ENCODE results near the gene ATXN1.
"Not testable (repeated sequence)": the region's sequence is repeated elsewhere in the genome, so short reads cannot be mapped to it uniquely, and the experiment has no call there.

Gene ATXN1

GRCh38 chr6:16789329-16790038 is 28.2 kb upstream of the ATXN1 start:
- Histone ChIP-seq H3K27me3 (ENCODE audit: control insufficient read depth, low read length) (peaks cover 5% of the 10 kb centered on the region; the same call in 1 of the 2 replicates), H3K79me2 (ENCODE audit: control insufficient read depth, low read length) (no peaks in the 10 kb centered on the region), H3K4me1 (ENCODE audit: control insufficient read depth, low read length) (no peaks in the 10 kb centered on the region), H4K20me1 (ENCODE audit: control insufficient read depth, insufficient read depth, low read depth, low read length) (no peaks in the 10 kb centered on the region), H3K4me3 (ENCODE audit: low read length) (no peak overlapping the region), H3K4me2 (ENCODE audit: low read length) (no peak overlapping the region), H3K27ac (ENCODE audit: low read depth, low read length) (no peak overlapping the region), H3K36me3 (ENCODE audit: control insufficient read depth, low read length) (no peaks in the 10 kb centered on the region), H3F3A (ENCODE audit: control insufficient read depth, insufficient read depth) (no peaks in the 10 kb centered on the region), H3K9me2 (replicated peaks; ENCODE audit: control insufficient read depth, low read length) (no peaks in the 10 kb centered on the region), H3K9me3 (ENCODE audit: control insufficient read depth, insufficient read depth, low read length) (no peaks in the 10 kb centered on the region)
- no peak for TF ChIP-seq EZH2phosphoT487 (IDR thresholded peaks at IDR 0.05; ENCODE audit: borderline replicate concordance, low read length)
- TF ChIP-seq, protein P1, sequence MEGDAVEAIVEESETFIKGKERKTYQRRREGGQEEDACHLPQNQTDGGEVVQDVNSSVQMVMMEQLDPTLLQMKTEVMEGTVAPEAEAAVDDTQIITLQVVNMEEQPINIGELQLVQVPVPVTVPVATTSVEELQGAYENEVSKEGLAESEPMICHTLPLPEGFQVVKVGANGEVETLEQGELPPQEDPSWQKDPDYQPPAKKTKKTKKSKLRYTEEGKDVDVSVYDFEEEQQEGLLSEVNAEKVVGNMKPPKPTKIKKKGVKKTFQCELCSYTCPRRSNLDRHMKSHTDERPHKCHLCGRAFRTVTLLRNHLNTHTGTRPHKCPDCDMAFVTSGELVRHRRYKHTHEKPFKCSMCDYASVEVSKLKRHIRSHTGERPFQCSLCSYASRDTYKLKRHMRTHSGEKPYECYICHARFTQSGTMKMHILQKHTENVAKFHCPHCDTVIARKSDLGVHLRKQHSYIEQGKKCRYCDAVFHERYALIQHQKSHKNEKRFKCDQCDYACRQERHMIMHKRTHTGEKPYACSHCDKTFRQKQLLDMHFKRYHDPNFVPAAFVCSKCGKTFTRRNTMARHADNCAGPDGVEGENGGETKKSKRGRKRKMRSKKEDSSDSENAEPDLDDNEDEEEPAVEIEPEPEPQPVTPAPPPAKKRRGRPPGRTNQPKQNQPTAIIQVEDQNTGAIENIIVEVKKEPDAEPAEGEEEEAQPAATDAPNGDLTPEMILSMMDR (IDR thresholded peaks at IDR 0.05; ENCODE audit: low read depth, low read length, poor library complexity, severe bottlenecking), result no peak

- H3K4me2 ChIP-seq (ENCODE audit: low read length), result no peak overlapping the region
Observed at GRCh38 chr6:16787128-16787682, 25.9 kb upstream of the ATXN1 start.

DNA sequence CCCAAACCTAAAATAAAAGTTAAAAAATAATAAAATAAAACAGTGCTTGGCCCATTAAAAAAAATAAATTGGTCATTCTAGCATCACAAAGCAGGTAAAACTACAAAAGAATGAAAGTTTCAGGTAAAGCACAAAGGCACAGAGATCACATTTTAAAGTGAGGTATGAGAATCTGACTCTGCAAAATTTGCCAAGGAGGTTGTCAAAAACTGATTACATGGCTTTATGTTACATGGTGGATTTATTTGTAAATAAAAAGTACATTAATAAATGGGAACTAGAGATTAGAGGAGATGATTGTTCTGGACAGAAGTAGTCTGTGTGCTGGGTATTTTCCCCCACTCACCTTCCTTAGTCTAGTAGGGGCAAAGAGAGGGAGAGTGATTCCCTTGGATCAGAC is 24.2 kb upstream of the ATXN1 start:
- no peaks in the 10 kb centered on the region for H3K36me3 ChIP-seq (ENCODE audit: control insufficient read depth, low read length)
- H3K4me3 ChIP-seq (ENCODE audit: low read length), result no peak overlapping the region
- no peaks in the 10 kb centered on the region for H3K9me3 ChIP-seq (ENCODE audit: control insufficient read depth, insufficient read depth, low read length)
- no peak overlapping the region for H3K4me2 ChIP-seq (ENCODE audit: low read length)
- no peaks in the 10 kb centered on the region for H4K20me1 ChIP-seq (ENCODE audit: control insufficient read depth, insufficient read depth, low read depth, low read length)
- no peaks in the 10 kb centered on the region for H3K79me2 ChIP-seq (ENCODE audit: control insufficient read depth, low read length)
- TF ChIP-seq EZH2phosphoT487 (IDR thresholded peaks at IDR 0.05; ENCODE audit: borderline replicate concordance, low read length), result no peak
- TF ChIP-seq, protein P1 (IDR thresholded peaks at IDR 0.05; ENCODE audit: low read depth, low read length, poor library complexity, severe bottlenecking), result no peak
- H3K4me1 ChIP-seq (ENCODE audit: control insufficient read depth, low read length), result no peaks in the 10 kb centered on the region
- no peaks in the 10 kb centered on the region for H3F3A ChIP-seq (ENCODE audit: control insufficient read depth, insufficient read depth)
- no peak overlapping the region for H3K27ac ChIP-seq (ENCODE audit: low read depth, low read length)
- no peaks in the 10 kb centered on the region for H3K9me2 ChIP-seq (replicated peaks; ENCODE audit: control insufficient read depth, low read length)
- no peaks in the 10 kb centered on the region for H3K27me3 ChIP-seq (ENCODE audit: control insufficient read depth, low read length)

More at GRCh38 chr6:16787128-16787682, 25.9 kb upstream of the ATXN1 start:
- Histone ChIP-seq H3K4me3 (ENCODE audit: low read length) (no peak overlapping the region), H4K20me1 (ENCODE audit: control insufficient read depth, insufficient read depth, low read depth, low read length) (no peaks in the 10 kb centered on the region), H3K27ac (ENCODE audit: low read depth, low read length) (no peak overlapping the region), H3K4me1 (ENCODE audit: control insufficient read depth, low read length) (no peaks in the 10 kb centered on the region), H3K9me2 (replicated peaks; ENCODE audit: control insufficient read depth, low read length) (no peaks in the 10 kb centered on the region), H3K36me3 (ENCODE audit: control insufficient read depth, low read length) (no peaks in the 10 kb centered on the region), H3K27me3 (ENCODE audit: control insufficient read depth, low read length) (no peaks in the 10 kb centered on the region), H3F3A (ENCODE audit: control insufficient read depth, insufficient read depth) (no peaks in the 10 kb centered on the region), H3K9me3 (ENCODE audit: control insufficient read depth, insufficient read depth, low read length) (no peaks in the 10 kb centered on the region), H3K79me2 (ENCODE audit: control insufficient read depth, low read length) (no peaks in the 10 kb centered on the region)
- TF ChIP-seq, protein P1 (IDR thresholded peaks at IDR 0.05; ENCODE audit: low read depth, low read length, poor library complexity, severe bottlenecking), result no peak
- no peak for TF ChIP-seq EZH2phosphoT487 (IDR thresholded peaks at IDR 0.05; ENCODE audit: borderline replicate concordance, low read length)

DNA sequence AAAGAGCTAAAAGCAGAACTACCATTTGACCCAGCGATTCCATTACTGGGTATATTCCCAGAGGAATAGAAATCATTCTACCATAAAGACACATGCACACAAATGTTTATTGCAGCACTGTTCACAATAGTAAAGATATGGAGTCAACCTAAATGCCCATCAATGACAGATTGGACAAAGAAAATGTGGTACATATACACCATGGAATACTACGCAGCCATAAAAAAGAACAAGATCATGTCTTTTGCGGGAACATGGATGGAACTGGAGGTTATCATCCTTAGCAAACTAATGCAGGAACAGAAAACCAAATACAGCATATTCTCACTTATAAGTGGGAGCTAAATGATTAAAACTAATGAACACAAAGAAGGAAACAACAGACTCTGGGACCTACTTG is 23.7 kb upstream of the ATXN1 start:
- not testable (repeated sequence) for H4K20me1 ChIP-seq (ENCODE audit: control insufficient read depth, insufficient read depth, low read depth, low read length); H3F3A ChIP-seq (ENCODE audit: control insufficient read depth, insufficient read depth); H3K79me2 ChIP-seq (ENCODE audit: control insufficient read depth, low read length); H3K4me1 ChIP-seq (ENCODE audit: control insufficient read depth, low read length); H3K4me3 ChIP-seq (ENCODE audit: low read length); H3K27me3 ChIP-seq (ENCODE audit: control insufficient read depth, low read length); H3K27ac ChIP-seq (ENCODE audit: low read depth, low read length); H3K36me3 ChIP-seq (ENCODE audit: control insufficient read depth, low read length); H3K9me3 ChIP-seq (ENCODE audit: control insufficient read depth, insufficient read depth, low read length); H3K9me2 ChIP-seq (replicated peaks; ENCODE audit: control insufficient read depth, low read length); H3K4me2 ChIP-seq (ENCODE audit: low read length)
